Esophagus squamous epithelium (tissue), 5 donors: Measurements from ENCODE around the gene DCST2. TPM values are rescaled to one million over a fixed set of nuclear protein-coding genes. Genes with fewer than 3 reads are reported as not detected.

Source experiments
- DNase-seq: peaks from one replicate; lab custom pipeline; 2025; lab: John Stamatoyannopoulos, UW
- H3K27ac ChIP-seq, 4 donors: fragments of 200-600 bp; sonication (generic); one replicate each; pipeline ENCODE4 v1.5.1; 2016 to 2019; ENCODE audit warnings: mild to moderate bottlenecking in 1 of 4
- H3K27me3 ChIP-seq, 4 donors: fragments of 200-600 bp; sonication (generic); 1 replicate in 3 of 4; 2 replicates in 1 of 4; pipeline versions ENCODE4 v1.5.1 to v1.6.0; 2017 to 2021; ENCODE audit warnings: antibody characterized with exemption in 1 of 4
- H3K36me3 ChIP-seq, 3 donors: fragments of 200-600 bp; sonication (generic); one replicate each; pipeline ENCODE4 v1.5.1; 2016 to 2019
- H3K4me1 ChIP-seq, 3 donors: fragments of 200-600 bp; sonication (generic); one replicate each; pipeline ENCODE4 v1.5.1; 2017 to 2019
- H3K4me3 ChIP-seq, 4 donors: fragments of 200-600 bp; sonication (generic); 1 replicate in 3 of 4; 2 replicates in 1 of 4; pipeline ENCODE4 v1.5.1; 2016 to 2019; ENCODE audit warnings: mild to moderate bottlenecking in 2 of 4, moderate library complexity in 1 of 4
- H3K9me3 ChIP-seq, 3 donors: fragments of 200-600 bp; sonication (generic); one replicate each; pipeline ENCODE4 v1.5.1; 2016 to 2019
- POLR2A ChIP-seq, 4 donors: fragments of 450-650 bp; IDR thresholded peaks; one replicate each; pipeline ENCODE4 v1.6.1; 2017; ENCODE audit warnings: antibody characterized with exemption in 4 of 4, mild to moderate bottlenecking in 4 of 4, moderate library complexity in 3 of 4
- WGBS, 2 donors: methylation state at CpG; one replicate each; pipeline ENCODE4 v1.1.5; 2018; 5-methylcytosine and 5-hydroxymethylcytosine counted together
- intact Hi-C: fragments of 100-400 bp; cut with DNase I; formaldehyde crosslinking; loops from one replicate; pipeline ENCODE4 v1.15.0; 2022
- total RNA-seq, 4 donors: library from RNA; depleted of rRNA; stranded (reverse); fragments of >200 nt; gene quantifications; one replicate each; pipeline ENCODE4 v1.1.0, GENCODE V29; 2016
- TF ChIP-seq, protein P1 (sequence below), 6 experiments: fragments of 450-650 bp in 4 of 6; fragments of 200-600 bp in 2 of 6; sonication (generic) in 2 of 6; IDR thresholded peaks; one replicate each; pipeline ENCODE4 v1.5.1; 2016 to 2019; ENCODE audit warnings: antibody characterized with exemption in 6 of 6, mild to moderate bottlenecking in 4 of 6, moderate library complexity in 4 of 6
- donor health status: DM: yes; HTN: yes; CAD: no.

Gene DCST2
- total RNA-seq, 4 donors from 2014 or later: 0.11 to 8.2 (median 0.18) TPM

DNA sequence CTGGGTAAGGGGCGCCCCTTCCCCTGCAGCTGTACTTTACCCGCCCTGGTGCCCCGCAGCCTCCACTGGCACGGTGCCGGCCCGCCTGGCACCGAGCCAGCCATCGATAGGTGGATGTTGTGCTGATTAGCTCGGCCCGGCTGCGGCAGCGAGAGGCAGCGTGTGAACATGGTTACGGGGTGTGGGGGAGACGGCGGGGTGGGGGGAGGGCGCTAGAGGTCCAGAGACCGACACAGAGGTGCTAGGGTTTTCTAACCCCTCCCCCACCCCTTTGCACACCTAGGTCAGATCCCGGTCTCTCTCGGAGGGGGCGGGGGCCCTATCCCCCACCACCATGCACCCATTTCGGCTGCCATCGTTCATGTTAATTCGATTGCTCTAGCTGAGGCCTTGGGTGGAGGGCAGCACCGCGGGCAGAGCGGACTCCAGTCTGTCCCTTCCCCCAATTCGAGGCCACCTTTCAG, 36.6 kb upstream of the DCST2 start:
- 0 to 40% methylated on average over 1 of the region's 28 CpGs for WGBS, 2 donors
- Histone ChIP-seq H3K9me3 (no peaks in the 10 kb centered on the region), H3K27ac (peak overlapping the region in 3 of 4 donors; percentile 81 to 89 (median 85)), H3K4me3 (peak overlapping the region in 3 of 4 donors; percentile 42 to 66 (median 47)), H3K27me3 (no peaks in the 10 kb centered on the region), H3K4me1 (peaks cover 18 to 56% (median 21%) of the 10 kb centered on the region in 3 donors), H3K36me3 (peaks cover 0 to 33% (median 0%) of the 10 kb centered on the region in 3 donors)
- TF ChIP-seq, protein P1, sequence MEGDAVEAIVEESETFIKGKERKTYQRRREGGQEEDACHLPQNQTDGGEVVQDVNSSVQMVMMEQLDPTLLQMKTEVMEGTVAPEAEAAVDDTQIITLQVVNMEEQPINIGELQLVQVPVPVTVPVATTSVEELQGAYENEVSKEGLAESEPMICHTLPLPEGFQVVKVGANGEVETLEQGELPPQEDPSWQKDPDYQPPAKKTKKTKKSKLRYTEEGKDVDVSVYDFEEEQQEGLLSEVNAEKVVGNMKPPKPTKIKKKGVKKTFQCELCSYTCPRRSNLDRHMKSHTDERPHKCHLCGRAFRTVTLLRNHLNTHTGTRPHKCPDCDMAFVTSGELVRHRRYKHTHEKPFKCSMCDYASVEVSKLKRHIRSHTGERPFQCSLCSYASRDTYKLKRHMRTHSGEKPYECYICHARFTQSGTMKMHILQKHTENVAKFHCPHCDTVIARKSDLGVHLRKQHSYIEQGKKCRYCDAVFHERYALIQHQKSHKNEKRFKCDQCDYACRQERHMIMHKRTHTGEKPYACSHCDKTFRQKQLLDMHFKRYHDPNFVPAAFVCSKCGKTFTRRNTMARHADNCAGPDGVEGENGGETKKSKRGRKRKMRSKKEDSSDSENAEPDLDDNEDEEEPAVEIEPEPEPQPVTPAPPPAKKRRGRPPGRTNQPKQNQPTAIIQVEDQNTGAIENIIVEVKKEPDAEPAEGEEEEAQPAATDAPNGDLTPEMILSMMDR (IDR thresholded peaks at IDR 0.05): no peak
- no peak for TF ChIP-seq POLR2A (IDR thresholded peaks at IDR 0.05)
- no peak for DNase-seq
- intact Hi-C loops: no loop called here

DNA sequence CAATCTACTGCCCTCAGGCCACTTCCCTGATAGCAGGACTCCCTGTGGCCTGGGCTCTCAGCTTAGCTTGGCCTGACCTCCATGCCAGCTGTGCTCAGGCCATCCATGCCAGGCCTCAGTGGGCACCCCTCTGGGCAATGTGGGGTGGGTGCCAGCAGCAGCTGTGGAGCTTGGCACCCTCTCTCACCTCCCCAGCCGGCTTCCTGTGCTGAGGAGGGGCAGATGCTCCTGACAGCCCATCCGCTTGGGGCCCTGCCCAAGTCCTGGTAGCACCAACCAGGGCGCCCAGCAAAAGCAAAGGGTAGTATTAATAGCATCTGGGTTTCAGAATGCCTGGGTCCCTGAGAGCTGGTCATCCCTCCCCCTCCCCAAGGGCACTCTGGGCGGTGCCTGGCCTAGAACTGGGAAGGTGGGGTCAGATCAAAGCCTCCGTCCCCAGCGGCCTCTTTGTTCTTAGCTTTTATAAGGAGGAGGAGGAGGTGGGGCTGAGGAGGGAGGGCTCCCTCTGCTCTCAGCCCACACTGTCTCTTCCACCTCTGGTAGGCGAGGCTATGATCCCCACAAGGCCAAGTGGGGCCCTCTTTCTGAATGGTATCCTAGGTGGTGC, 36.1 kb upstream of the DCST2 start:
- TF ChIP-seq POLR2A (IDR thresholded peaks at IDR 0.05): no peak
- TF ChIP-seq, protein P1 (IDR thresholded peaks at IDR 0.05): no peak
- peaks cover 23 to 61% (median 24%) of the 10 kb centered on the region in 3 donors for H3K4me1 ChIP-seq
- 47 to 100% methylated on average over 1 to 4 of the region's 7 CpGs for WGBS, 2 donors
- peak overlapping the region in 3 of 4 donors; percentile 81 to 89 (median 85) for H3K27ac ChIP-seq
- H3K9me3 ChIP-seq: no peaks in the 10 kb centered on the region
- no peaks in the 10 kb centered on the region for H3K27me3 ChIP-seq
- H3K4me3 ChIP-seq: no peak overlapping the region
- DNase-seq: no peak
- peaks cover 0 to 33% (median 0%) of the 10 kb centered on the region in 3 donors for H3K36me3 ChIP-seq
- intact Hi-C loops: loop anchor here (10.0 kb wide), 1 partner anchor 105 kb away; the partner anchor contains the start of gene PYGO2

DNA sequence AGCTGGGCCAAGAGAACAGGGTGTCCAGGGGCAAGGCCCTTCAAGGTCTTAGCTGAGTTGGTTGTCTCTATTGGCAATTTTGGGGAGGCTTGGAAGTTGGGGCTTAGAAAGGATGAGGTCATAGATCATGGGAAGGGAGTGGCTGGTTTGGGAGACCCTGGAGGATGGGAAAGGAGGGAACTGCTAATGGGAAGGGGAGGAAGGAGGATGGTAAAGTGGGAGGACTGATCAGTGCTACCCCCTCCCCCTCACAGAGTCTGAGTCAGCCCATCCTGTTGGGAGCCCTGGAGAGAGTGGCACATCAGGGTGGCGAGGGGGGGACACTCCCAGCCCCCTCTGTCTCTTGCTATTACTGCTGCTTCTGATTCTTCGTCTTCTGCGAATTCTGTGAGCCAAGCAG, 35.0 kb upstream of the DCST2 start:
- no CpG with 5 or more reads among the region's 3 CpGs for WGBS, 2 donors
- H3K4me1 ChIP-seq: peaks cover 25 to 63% (median 29%) of the 10 kb centered on the region in 3 donors
- intact Hi-C loops: loop anchor here (10.0 kb wide), 1 partner anchor 104 kb away; the partner anchor contains the start of gene PYGO2
- no peak for TF ChIP-seq POLR2A (IDR thresholded peaks at IDR 0.05)
- no peak overlapping the region for H3K4me3 ChIP-seq
- no peak overlapping the region for H3K27ac ChIP-seq
- H3K9me3 ChIP-seq: no peaks in the 10 kb centered on the region
- no peak for DNase-seq
- peaks cover 0 to 33% (median 0%) of the 10 kb centered on the region in 3 donors for H3K36me3 ChIP-seq
- H3K27me3 ChIP-seq: no peaks in the 10 kb centered on the region

DNA sequence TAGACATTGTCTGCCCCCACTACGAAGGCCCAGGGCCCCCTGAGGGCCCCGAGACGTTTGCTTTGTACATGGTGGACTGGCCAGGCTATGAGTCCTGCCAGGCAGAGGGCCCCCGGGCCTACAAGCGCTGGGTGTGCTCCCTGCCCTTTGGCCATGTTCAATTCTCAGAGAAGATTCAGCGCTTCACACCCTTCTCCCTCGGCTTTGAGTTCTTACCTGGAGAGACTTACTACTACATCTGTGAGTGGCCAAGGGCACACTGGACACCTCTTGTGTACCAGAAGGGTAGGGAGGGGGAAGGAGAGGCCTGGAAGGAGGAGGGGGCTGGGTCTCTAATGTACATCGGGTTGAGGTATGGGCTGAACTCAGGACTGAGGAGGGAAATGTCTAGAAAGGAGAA, 33.2 kb upstream of the DCST2 start:
- Histone ChIP-seq H3K4me1 (peaks cover 38 to 62% (median 44%) of the 10 kb centered on the region in 3 donors), H3K9me3 (no peaks in the 10 kb centered on the region), H3K27ac (no peak overlapping the region), H3K36me3 (peaks cover 0 to 40% (median 0%) of the 10 kb centered on the region in 3 donors), H3K27me3 (no peaks in the 10 kb centered on the region), H3K4me3 (no peak overlapping the region)
- intact Hi-C loops: loop anchor here (10.0 kb wide), 1 partner anchor 102 kb away; the partner anchor contains the start of gene PYGO2
- no peak for DNase-seq
- WGBS, 2 donors: 29 to 68% methylated on average over 1 to 3 of the region's 8 CpGs
- TF ChIP-seq POLR2A (IDR thresholded peaks at IDR 0.05): no peak
- TF ChIP-seq, protein P1 (IDR thresholded peaks at IDR 0.05): no peak

DNA sequence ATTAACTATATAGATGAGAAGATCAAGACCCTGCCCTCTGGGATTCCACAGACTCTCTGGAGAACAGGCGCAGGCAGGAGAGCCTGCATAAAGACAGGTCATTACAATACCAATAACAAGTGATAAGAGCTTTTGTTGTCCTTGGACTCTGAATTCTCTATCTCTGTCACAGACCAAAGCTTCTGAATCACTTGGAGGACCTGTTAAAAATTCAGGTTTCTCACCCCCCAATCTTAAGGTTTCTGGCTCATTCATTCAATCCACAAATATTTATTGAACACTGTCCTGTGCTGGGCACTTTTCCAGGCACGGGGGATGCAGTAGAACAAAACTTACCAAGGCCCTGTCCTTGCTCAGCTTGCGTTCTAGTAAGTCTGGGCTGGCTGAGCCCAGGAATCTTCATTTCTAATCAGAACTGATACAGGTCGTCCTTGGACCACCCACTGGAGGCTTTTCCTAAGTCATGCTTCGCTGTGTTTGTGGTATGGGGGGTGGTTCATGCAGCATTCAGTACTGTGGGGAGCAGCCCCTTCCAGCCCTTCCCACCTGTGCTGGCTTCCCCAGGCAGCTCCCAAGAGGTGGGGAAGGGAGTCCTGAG, 31.4 kb upstream of the DCST2 start:
- Histone ChIP-seq H3K4me1 (peaks cover 33 to 55% (median 33%) of the 10 kb centered on the region in 3 donors), H3K27me3 (no peaks in the 10 kb centered on the region), H3K36me3 (peaks cover 0 to 57% (median 0%) of the 10 kb centered on the region in 3 donors), H3K9me3 (no peaks in the 10 kb centered on the region), H3K4me3 (no peak overlapping the region), H3K27ac (no peak overlapping the region)
- WGBS, 2 donors: 69 to 80% methylated on average over 5 of the region's 5 CpGs
- no peak for DNase-seq
- intact Hi-C loops: loop anchor here (10.0 kb wide), 1 partner anchor 100 kb away; the partner anchor contains the start of gene PYGO2
- TF ChIP-seq POLR2A (IDR thresholded peaks at IDR 0.05): no peak
- TF ChIP-seq, protein P1 (IDR thresholded peaks at IDR 0.05): no peak
